Astrocyte (in vitro differentiated cells and primary cell): ENCODE data around the gene PLEK2. TPM values are rescaled to one million over a fixed set of nuclear protein-coding genes. Genes with fewer than 3 reads are reported as not detected.

Source experiments
- DNase-seq: peaks from one replicate; pipeline ENCODE4 v3.0.0-alpha.2; 2010; ENCODE audit warnings: low read depth
- FAIRE-seq: peaks from 2 replicates; lab custom pipeline; 2011; peaks lifted over from hg19 to GRCh38; lab: Jason Lieb, UNC
- H2AFZ ChIP-seq: 2 replicates; pipeline ENCODE4 v1.6.0; 2012; ENCODE audit warnings: low read depth, low read length, inconsistent platforms
- H3K27ac ChIP-seq: 2 replicates; pipeline ENCODE4 v1.5.1; 2011; ENCODE audit warnings: low read depth, low read length, inconsistent platforms
- H3K27me3 ChIP-seq: 2 replicates; pipeline ENCODE4 v1.6.0; 2011; ENCODE audit warnings: low read length, inconsistent platforms; ENCODE audit not compliant: insufficient read depth
- H3K36me3 ChIP-seq: 2 replicates; pipeline ENCODE4 v1.5.1; 2011; ENCODE audit warnings: low read length, inconsistent platforms; ENCODE audit not compliant: insufficient read depth
- H3K4me1 ChIP-seq: 2 replicates; pipeline ENCODE4 v1.5.1; 2011; ENCODE audit warnings: low read length, inconsistent platforms; ENCODE audit not compliant: insufficient read depth
- H3K4me2 ChIP-seq: 2 replicates; pipeline ENCODE4 v1.6.0; 2012; ENCODE audit warnings: low read length, inconsistent platforms
- H3K4me3 ChIP-seq: 2 replicates; pipeline ENCODE4 v1.5.1; 2011; ENCODE audit warnings: low read depth, mild to moderate bottlenecking, low read length, inconsistent platforms; ENCODE audit not compliant: insufficient read depth
- H3K79me2 ChIP-seq: 2 replicates; pipeline ENCODE4 v1.6.0; 2012; ENCODE audit warnings: mild to moderate bottlenecking, low read length, inconsistent platforms; ENCODE audit not compliant: insufficient read depth
- H3K9ac ChIP-seq: 2 replicates; pipeline ENCODE4 v1.6.0; 2012; ENCODE audit warnings: mild to moderate bottlenecking, low read length, inconsistent platforms
- H3K9me3 ChIP-seq: 2 replicates; pipeline ENCODE4 v1.5.1; 2012; ENCODE audit warnings: low read depth, mild to moderate bottlenecking, low read length, inconsistent platforms; ENCODE audit not compliant: insufficient read depth
- H4K20me1 ChIP-seq: 2 replicates; pipeline ENCODE4 v1.6.0; 2012; ENCODE audit warnings: low read length, inconsistent platforms; ENCODE audit not compliant: insufficient read depth
- H3K27ac Mint-ChIP-seq: one replicate; pipeline ENCODE4 v1.8.0; 2021; ENCODE audit warnings: mild to moderate bottlenecking, mixed read lengths; ENCODE audit not compliant: unreplicated experiment
- H3K27me3 Mint-ChIP-seq: one replicate; pipeline ENCODE4 v1.8.0; 2021; ENCODE audit warnings: low read depth, mixed read lengths; ENCODE audit not compliant: unreplicated experiment
- H3K36me3 Mint-ChIP-seq: one replicate; pipeline ENCODE4 v1.8.0; 2021; ENCODE audit warnings: low read depth, mixed read lengths; ENCODE audit not compliant: unreplicated experiment
- H3K4me1 Mint-ChIP-seq: one replicate; pipeline ENCODE4 v1.8.0; 2021; ENCODE audit warnings: low read depth, mixed read lengths; ENCODE audit not compliant: unreplicated experiment
- H3K4me3 Mint-ChIP-seq: one replicate; pipeline ENCODE4 v1.8.0; 2021; ENCODE audit warnings: mild to moderate bottlenecking, moderate library complexity, mixed read lengths; ENCODE audit not compliant: unreplicated experiment
- H3K9me3 Mint-ChIP-seq: one replicate; pipeline ENCODE4 v1.8.0; 2021; ENCODE audit warnings: mild to moderate bottlenecking, mixed read lengths; ENCODE audit not compliant: unreplicated experiment
- CTCF ChIP-seq: IDR thresholded peaks from 2 replicates; pipeline ENCODE4 v1.5.1; 2011; ENCODE audit warnings: low read depth, mild to moderate bottlenecking, inconsistent platforms, low read length, moderate library complexity; ENCODE audit not compliant: insufficient read depth
- EZH2 ChIP-seq: IDR thresholded peaks from 2 replicates; pipeline ENCODE4 v1.6.1; 2012; ENCODE audit warnings: mild to moderate bottlenecking, low read length, inconsistent platforms; ENCODE audit not compliant: insufficient read depth
- total RNA-seq: library from RNA; stranded (reverse); gene quantifications from 2 replicates; pipeline ENCODE4 v1.2.1, GENCODE V29; 2021

The PLEK2 gene
- total RNA-seq, 1 donor from 2014 or later, result 1.3 TPM

GRCh38 chr14:67396381-67396970 lies 15.5 kb downstream of the PLEK2 start:
- TF ChIP-seq CTCF (no peak), EZH2 (no peak)
- H3K27ac ChIP-seq, result no peak overlapping the region
- H3K36me3 ChIP-seq, result no peaks in the 10 kb centered on the region
- no peaks in the 10 kb centered on the region for H3K27me3 ChIP-seq
- no peaks in the 10 kb centered on the region for H3K9me3 ChIP-seq
- no peak overlapping the region for H3K4me3 ChIP-seq
- H3K9ac ChIP-seq, result no peak overlapping the region
- Mint-ChIP-seq H3K4me1 (peaks cover 9% of the 10 kb centered on the region), H3K4me3 (no peak overlapping the region), H3K27me3 (peaks cover 21% of the 10 kb centered on the region), H3K36me3 (peaks cover 1% of the 10 kb centered on the region), H3K9me3 (no peaks in the 10 kb centered on the region), H3K27ac (no peak overlapping the region)
- H4K20me1 ChIP-seq, result no peaks in the 10 kb centered on the region
- no peak overlapping the region for H3K4me2 ChIP-seq
- FAIRE-seq, result no peak
- H2AFZ ChIP-seq, result no peak overlapping the region
- H3K4me1 ChIP-seq, result no peaks in the 10 kb centered on the region
- DNase-seq, result peak; percentile 39
- H3K79me2 ChIP-seq, result no peaks in the 10 kb centered on the region

- Histone ChIP-seq H2AFZ (no peak overlapping the region), H3K4me1 (no peaks in the 10 kb centered on the region), H3K4me2 (no peak overlapping the region), H3K27ac (no peak overlapping the region), H3K79me2 (no peaks in the 10 kb centered on the region), H3K4me3 (no peak overlapping the region), H4K20me1 (no peaks in the 10 kb centered on the region), H3K9me3 (no peaks in the 10 kb centered on the region), H3K36me3 (no peaks in the 10 kb centered on the region), H3K27me3 (no peaks in the 10 kb centered on the region), H3K9ac (no peak overlapping the region)
- Mint-ChIP-seq H3K36me3 (peaks cover 1% of the 10 kb centered on the region), H3K9me3 (no peaks in the 10 kb centered on the region), H3K27me3 (peaks cover 21% of the 10 kb centered on the region), H3K4me1 (peaks cover 9% of the 10 kb centered on the region), H3K4me3 (no peak overlapping the region), H3K27ac (peak overlapping the region; percentile 53)
- TF ChIP-seq CTCF (no peak), EZH2 (no peak)
- FAIRE-seq (no peak), DNase-seq (no peak)
These were observed 16.1 kb downstream of the PLEK2 start for GRCh38 chr14:67395876-67396189.

- no peak overlapping the region for H3K4me3 ChIP-seq
- DNase-seq, result no peak
- no peak overlapping the region for H2AFZ ChIP-seq
These were observed 16.7 kb downstream of the PLEK2 start for GRCh38 chr14:67395086-67395875.

More at GRCh38 chr14:67395086-67395875, 16.7 kb downstream of the PLEK2 start:
- Histone ChIP-seq H3K4me1 (no peaks in the 10 kb centered on the region), H3K27me3 (no peaks in the 10 kb centered on the region), H3K79me2 (no peaks in the 10 kb centered on the region), H3K4me2 (no peak overlapping the region), H3K27ac (no peak overlapping the region), H4K20me1 (no peaks in the 10 kb centered on the region), H3K9me3 (no peaks in the 10 kb centered on the region), H3K36me3 (no peaks in the 10 kb centered on the region), H3K9ac (no peak overlapping the region)
- peaks cover 9% of the 10 kb centered on the region for H3K4me1 Mint-ChIP-seq
- H3K4me3 Mint-ChIP-seq, result no peak overlapping the region
- FAIRE-seq, result no peak
- H3K36me3 Mint-ChIP-seq, result peaks cover 1% of the 10 kb centered on the region
- TF ChIP-seq CTCF, result no peak
- no peak for TF ChIP-seq EZH2
- H3K27me3 Mint-ChIP-seq, result peaks cover 20% of the 10 kb centered on the region
- no peaks in the 10 kb centered on the region for H3K9me3 Mint-ChIP-seq
- H3K27ac Mint-ChIP-seq, result peak overlapping the region; percentile 53
